IPS-18c (cell line): ENCODE data around the gene CPXM2.

Experiments used
- H3K4me3 ChIP-seq: 2 replicates; pipeline ENCODE4 v1.7.0; 2013; ENCODE audit warnings: low read depth, mild to moderate bottlenecking, low read length, moderate library complexity; ENCODE audit not compliant: insufficient read depth
- H3K9me3 ChIP-seq: one replicate; pipeline ENCODE4 v1.6.1; 2013; ENCODE audit warnings: mild to moderate bottlenecking, low read length, moderate library complexity; ENCODE audit not compliant: control insufficient read depth, insufficient read depth

Gene CPXM2

DNA sequence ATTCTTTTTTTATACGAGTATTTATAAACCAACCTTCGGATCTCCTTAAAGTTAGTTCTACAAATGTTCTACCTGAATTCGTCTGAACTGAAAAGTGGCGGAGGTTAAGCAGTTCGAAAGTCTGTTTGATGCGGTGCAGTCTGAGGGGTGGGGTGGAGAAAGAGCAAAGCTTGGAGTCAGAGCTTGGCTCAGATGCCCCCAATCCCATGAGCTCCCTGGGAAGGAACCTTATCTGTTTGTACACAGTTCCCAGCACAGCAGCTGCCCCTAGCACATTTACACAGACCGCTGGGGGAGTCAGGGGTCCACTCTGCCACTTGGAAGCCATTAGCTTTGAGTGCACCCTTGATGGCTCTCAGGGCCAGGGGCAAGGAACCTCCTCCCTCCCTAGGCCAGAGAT is 30.8 kb downstream of the CPXM2 start:
- H3K9me3 ChIP-seq: peaks cover 4% of the 10 kb centered on the region
- H3K4me3 ChIP-seq: no peak overlapping the region

DNA sequence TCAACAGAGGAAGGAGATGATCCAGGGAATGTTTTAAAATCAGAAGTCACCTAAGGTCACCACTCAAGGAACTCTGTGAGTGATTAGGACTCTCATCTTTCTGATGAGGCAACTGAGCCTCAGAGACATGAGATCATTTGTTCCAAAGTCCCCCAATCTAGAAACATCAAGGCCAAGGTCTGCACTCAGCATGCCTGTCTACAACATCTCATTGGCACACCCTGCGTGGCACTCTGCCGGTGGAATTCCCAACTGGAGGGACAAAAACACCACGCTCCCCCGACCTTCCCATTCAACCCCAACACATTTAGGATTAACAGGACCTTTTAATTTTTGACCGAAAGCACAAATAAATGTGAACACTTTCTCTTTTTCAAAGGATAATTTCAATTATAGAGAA is 31.4 kb downstream of the CPXM2 start:
- Histone ChIP-seq H3K4me3 (no peak overlapping the region), H3K9me3 (peaks cover 4% of the 10 kb centered on the region)

DNA sequence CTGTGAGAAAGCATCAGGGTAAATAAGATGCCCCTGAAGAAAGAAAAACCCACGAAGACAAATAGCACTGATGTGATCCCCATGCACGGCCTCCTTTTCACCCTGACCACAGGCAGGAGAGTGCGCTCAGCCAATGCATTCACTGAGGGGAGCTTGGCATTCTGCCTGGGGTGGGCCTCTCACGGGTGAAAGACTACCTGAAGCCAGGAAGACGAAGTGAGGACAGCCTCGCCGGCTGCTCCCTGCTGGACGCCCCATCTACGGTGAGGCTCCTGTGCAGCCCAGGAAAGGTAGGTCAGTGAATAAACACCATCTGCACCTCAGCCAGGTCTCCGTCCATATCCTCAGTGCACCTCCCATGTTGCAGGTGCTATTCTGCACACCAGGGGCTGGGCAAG is 32.0 kb downstream of the CPXM2 start:
- Histone ChIP-seq H3K9me3 (peaks cover 4% of the 10 kb centered on the region), H3K4me3 (no peak overlapping the region)

GRCh38 chr10:123858907-123859652 is 32.5 kb downstream of the CPXM2 start:
- H3K9me3 ChIP-seq: peaks cover 4% of the 10 kb centered on the region
- no peak overlapping the region for H3K4me3 ChIP-seq

DNA sequence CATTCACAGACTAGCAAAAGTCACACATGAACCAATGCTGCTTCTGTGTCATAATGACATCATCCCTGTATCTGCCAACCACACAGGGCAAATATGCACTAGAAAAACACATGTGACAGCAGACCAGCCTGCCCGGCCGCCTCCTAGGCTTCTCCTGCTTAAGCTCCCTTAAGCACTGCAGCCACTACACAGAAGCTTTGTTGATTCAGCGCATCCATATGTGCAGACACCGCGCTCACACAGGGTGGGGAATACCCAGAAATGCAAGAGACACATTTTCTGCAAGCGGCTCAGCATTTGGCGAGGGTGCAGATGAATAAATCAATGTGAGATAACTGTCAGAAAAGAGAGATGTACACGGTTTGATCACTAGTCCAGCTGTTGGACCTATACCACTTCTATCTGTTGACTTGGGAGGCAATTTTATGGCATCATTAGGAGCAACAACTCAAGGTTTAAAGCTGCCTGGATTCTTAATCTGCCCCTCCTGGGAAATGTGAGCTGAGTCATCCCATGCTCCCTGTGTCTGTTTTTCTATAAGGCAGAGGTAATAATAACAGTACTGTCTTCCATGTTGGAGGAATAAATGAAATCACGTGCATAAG is 33.4 kb downstream of the CPXM2 start:
- Histone ChIP-seq H3K4me3 (no peak overlapping the region), H3K9me3 (peaks cover 2% of the 10 kb centered on the region)

- H3K4me3 ChIP-seq: no peak overlapping the region
Observed at GRCh38 chr10:123857616-123858015, 34.0 kb downstream of the CPXM2 start.

DNA sequence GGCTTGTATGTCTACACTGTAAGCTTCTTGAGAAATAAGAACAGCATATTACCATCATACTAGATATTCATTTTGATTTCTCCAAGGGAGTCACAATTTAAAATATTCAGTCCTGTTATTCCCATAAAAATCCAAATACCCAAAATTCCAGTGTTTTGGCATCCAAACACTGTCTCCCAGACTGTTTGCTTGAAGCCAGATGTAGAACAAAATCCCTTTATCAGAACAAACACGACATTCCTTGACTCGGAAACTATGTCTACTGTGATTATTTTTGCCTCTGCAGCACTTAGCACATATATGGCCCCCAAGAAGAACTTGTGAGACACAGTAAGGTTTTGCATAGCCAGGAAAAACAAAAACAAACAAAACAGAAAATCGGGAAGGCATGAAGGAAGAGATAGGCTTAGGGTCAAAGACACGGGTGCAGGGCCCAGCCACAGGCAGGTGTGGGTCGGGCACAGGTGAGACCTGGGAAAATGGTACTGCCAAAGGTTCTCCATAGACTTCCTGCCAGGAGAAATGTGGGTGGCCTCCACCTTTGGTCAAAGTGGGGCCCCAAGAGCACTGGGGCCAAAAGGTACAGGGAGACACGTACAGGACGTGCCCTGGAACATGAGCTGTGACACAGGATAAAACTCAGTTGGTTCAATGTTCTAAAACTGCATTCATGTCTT is 36.5 kb downstream of the CPXM2 start:
- Histone ChIP-seq H3K4me3 (no peak overlapping the region), H3K9me3 (no peaks in the 10 kb centered on the region)

More at GRCh38 chr10:123857616-123858015, 34.0 kb downstream of the CPXM2 start:
- H3K9me3 ChIP-seq: peaks cover 2% of the 10 kb centered on the region

GRCh38 chr10:123854498-123854897 is 37.1 kb downstream of the CPXM2 start:
- H3K4me3 ChIP-seq: no peak overlapping the region
- no peaks in the 10 kb centered on the region for H3K9me3 ChIP-seq

- no peak overlapping the region for H3K4me3 ChIP-seq
- no peaks in the 10 kb centered on the region for H3K9me3 ChIP-seq
Observed at GRCh38 chr10:123854003-123854402, 37.6 kb downstream of the CPXM2 start.

DNA sequence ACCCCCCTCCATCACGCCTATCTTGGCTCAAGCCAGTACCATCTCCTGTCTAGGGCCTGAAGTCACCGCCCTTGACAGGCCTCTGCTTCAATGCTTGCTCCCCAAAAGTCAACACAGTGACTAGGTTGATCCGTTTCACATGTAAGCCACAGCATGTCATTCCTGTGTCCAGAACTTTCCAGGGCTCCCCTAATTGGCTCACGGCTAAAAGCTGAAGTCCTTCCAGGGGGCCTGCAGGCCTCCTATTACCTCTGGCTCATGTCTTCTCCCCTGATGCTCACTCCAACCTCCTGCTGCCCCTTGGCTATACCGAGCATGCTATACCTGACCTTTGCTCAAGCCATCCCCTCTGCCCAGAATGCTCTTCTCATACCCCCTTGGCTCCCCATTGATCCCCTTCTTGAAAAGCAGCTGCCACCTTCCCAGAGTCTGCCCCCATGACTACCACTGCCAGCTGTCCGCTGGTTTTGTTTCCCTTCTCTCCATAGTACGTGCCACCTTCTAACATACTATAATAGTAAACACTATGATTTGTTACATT is 39.1 kb downstream of the CPXM2 start:
- Histone ChIP-seq H3K4me3 (no peak overlapping the region), H3K9me3 (no peaks in the 10 kb centered on the region)

DNA sequence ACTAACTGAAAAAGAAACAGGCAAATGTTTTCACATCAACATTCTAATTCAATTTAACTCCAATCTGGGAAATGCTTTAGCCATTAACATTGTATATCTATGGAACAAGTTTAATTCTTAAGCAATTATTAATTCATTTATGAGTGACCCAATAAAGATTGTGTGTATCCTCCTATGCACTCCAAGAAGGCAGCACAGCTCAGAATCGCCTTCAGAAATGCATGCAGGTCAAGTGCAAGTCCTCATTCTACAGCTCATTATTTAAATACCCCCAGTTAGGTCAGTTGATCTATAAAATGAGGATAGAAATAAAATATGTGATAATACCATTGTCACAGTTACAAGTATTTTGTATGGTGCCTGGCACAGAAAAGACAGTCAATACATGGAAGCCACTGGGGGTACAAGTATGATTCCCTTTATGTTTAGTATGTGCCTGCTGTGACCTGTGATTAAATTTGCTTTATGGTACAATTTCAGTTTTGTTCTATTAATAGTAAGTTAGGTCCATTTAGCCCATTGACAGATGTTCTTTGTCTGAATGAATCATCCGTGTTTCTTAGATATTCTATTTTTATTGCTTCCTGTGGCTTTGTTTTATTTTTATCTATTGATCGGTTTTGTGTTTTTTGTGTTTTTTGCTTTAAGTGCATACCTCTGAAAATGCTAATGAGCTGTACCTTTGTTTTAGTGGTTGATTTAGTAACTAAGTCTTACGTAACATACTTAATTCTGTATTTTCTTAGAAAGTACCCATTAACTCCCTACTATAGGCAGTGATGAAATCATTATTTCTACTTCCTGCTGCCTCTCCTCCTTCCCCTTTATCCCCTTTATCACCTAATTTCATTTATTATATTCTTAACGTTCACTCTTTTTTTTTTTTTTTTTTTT is 42.8 kb downstream of the CPXM2 start:
- Histone ChIP-seq H3K4me3 (no peak overlapping the region), H3K9me3 (no peaks in the 10 kb centered on the region)

- Histone ChIP-seq H3K4me3 (no peak overlapping the region), H3K9me3 (no peaks in the 10 kb centered on the region)
Observed at GRCh38 chr10:123847686-123848432, 43.7 kb downstream of the CPXM2 start.

DNA sequence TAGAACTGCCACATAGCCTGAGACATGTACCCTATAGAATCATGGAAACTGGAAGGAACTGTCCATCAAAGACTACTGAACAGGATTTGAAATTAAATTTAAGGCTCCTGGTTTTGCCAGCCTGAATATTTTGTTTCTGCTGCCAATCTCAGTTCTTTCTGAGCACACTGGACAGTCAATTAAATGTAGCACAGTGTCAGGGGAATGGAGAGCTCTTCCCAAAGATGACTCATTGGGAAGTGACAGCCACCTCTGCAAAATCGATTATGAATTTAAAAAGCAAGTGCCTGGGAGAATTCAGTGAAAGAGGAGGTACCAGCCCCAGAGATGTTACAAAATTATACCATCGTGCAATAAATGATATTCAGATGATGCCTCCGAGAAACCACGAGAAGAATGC is 47.8 kb downstream of the CPXM2 start:
- Histone ChIP-seq H3K4me3 (no peak overlapping the region), H3K9me3 (no peaks in the 10 kb centered on the region)

GRCh38 chr10:123842692-123843385 is 48.8 kb downstream of the CPXM2 start:
- H3K9me3 ChIP-seq: no peaks in the 10 kb centered on the region
- no peak overlapping the region for H3K4me3 ChIP-seq

- H3K9me3 ChIP-seq: no peaks in the 10 kb centered on the region
- H3K4me3 ChIP-seq: no peak overlapping the region
Observed at GRCh38 chr10:123841560-123841959, 50.0 kb downstream of the CPXM2 start.

GRCh38 chr10:123841115-123841514 is 50.5 kb downstream of the CPXM2 start:
- H3K4me3 ChIP-seq: no peak overlapping the region
- H3K9me3 ChIP-seq: no peaks in the 10 kb centered on the region
